ENCODE measurements around the gene ADAMTS8. TPM values are rescaled to one million over a fixed set of nuclear protein-coding genes. Genes with fewer than 3 reads are reported as not detected.

Gene ADAMTS8
- polyA plus RNA-seq, 1 donor (not counting 4 experiments of a cell fraction or from before 2014, with no cell fraction given) = not detected

GRCh38 chr11:130464291-130464812, 35.9 kb upstream of the ADAMTS8 start:
- Histone ChIP-seq H3K79me2 (ENCODE audit: control insufficient read depth, insufficient read depth, low read length) (no peaks in the 10 kb centered on the region), H3K27ac (ENCODE audit: control insufficient read depth, insufficient read depth, low read length) (no peak overlapping the region), H4K20me1 (ENCODE audit: control insufficient read depth, extremely low read depth, insufficient read depth, low read length) (peaks cover 2% of the 10 kb centered on the region), H3K4me3 (ENCODE audit: control insufficient read depth in 2 of 3, extremely low read depth in 1 of 3, insufficient read depth in 2 of 3, low read depth in 1 of 3, low read length in 3 of 3) (no peak overlapping the region), H2AFZ (ENCODE audit: control insufficient read depth, low read length) (no peak overlapping the region), H3K9me3 (ENCODE audit: control insufficient read depth, low read depth, low read length) (no peaks in the 10 kb centered on the region), H3K27me3 (ENCODE audit: control insufficient read depth, extremely low read depth, insufficient read depth, low read length) (no peaks in the 10 kb centered on the region), H3K9ac (ENCODE audit: control insufficient read depth, extremely low read depth, insufficient read depth, low read length) (no peak overlapping the region), H3K4me1 (ENCODE audit: control insufficient read depth, extremely low read depth, insufficient read depth, low read length) (no peaks in the 10 kb centered on the region), H3K4me2 (ENCODE audit: control insufficient read depth, extremely low read depth, insufficient read depth, low read depth, low read length) (no peak overlapping the region), H3K36me3 (ENCODE audit: control insufficient read depth in 2 of 2, extremely low read depth in 1 of 2, insufficient read depth in 2 of 2, low read length in 2 of 2) (no peaks in the 10 kb centered on the region), H3K9me1 (ENCODE audit: control insufficient read depth, extremely low read depth, insufficient read depth, low read length) (no peaks in the 10 kb centered on the region)
- FAIRE-seq = no peak
- DNase-seq (ENCODE audit: low read depth, low spot score) = no peak
- dilution Hi-C loops (cut with MboI; ENCODE audit: extremely low pct_ligation_motif_present, low sequenced_read_pairs) = no loop called here
- TF ChIP-seq, protein P1, sequence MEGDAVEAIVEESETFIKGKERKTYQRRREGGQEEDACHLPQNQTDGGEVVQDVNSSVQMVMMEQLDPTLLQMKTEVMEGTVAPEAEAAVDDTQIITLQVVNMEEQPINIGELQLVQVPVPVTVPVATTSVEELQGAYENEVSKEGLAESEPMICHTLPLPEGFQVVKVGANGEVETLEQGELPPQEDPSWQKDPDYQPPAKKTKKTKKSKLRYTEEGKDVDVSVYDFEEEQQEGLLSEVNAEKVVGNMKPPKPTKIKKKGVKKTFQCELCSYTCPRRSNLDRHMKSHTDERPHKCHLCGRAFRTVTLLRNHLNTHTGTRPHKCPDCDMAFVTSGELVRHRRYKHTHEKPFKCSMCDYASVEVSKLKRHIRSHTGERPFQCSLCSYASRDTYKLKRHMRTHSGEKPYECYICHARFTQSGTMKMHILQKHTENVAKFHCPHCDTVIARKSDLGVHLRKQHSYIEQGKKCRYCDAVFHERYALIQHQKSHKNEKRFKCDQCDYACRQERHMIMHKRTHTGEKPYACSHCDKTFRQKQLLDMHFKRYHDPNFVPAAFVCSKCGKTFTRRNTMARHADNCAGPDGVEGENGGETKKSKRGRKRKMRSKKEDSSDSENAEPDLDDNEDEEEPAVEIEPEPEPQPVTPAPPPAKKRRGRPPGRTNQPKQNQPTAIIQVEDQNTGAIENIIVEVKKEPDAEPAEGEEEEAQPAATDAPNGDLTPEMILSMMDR (optimal IDR thresholded peaks at IDR 0.05 in 1 of 3, IDR thresholded peaks at IDR 0.05 in 1 of 3, conservative IDR thresholded peaks at IDR 0.05 in 1 of 3; ENCODE audit: extremely low read depth in 1 of 3, insufficient read depth in 2 of 3, low read length in 3 of 3) = no peak
- no peak for TF ChIP-seq EZH2 (IDR thresholded peaks at IDR 0.05; ENCODE audit: low read length)

DNA sequence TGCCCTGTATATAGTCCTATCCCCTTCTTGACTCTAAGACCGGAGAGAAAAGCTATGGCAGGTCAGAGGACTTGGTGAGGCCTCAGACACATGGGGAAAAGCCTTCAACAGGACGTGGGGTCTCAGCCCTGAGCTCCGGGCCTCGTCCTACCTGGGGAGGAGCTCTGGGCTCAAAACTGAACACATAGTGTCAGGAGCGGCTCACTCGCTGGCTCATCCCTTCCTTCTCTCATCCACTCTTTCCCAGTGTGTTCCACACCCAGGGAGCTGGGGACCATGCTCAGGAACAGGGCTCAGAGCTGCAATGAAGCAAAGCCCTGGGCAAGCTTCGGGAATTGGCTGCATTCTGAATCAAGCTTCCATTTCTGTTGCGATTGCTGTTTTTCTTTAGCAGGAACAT, 34.5 kb upstream of the ADAMTS8 start:
- Histone ChIP-seq H3K9ac (ENCODE audit: control insufficient read depth, extremely low read depth, insufficient read depth, low read length) (no peak overlapping the region), H3K4me3 (ENCODE audit: control insufficient read depth in 2 of 3, extremely low read depth in 1 of 3, insufficient read depth in 2 of 3, low read depth in 1 of 3, low read length in 3 of 3) (no peak overlapping the region), H3K4me2 (ENCODE audit: control insufficient read depth, extremely low read depth, insufficient read depth, low read depth, low read length) (no peak overlapping the region), H3K27ac (ENCODE audit: control insufficient read depth, insufficient read depth, low read length) (no peak overlapping the region), H2AFZ (ENCODE audit: control insufficient read depth, low read length) (no peak overlapping the region), H3K9me3 (ENCODE audit: control insufficient read depth, low read depth, low read length) (no peaks in the 10 kb centered on the region), H3K4me1 (ENCODE audit: control insufficient read depth, extremely low read depth, insufficient read depth, low read length) (peaks cover under 1% of the 10 kb centered on the region), H3K36me3 (ENCODE audit: control insufficient read depth in 2 of 2, extremely low read depth in 1 of 2, insufficient read depth in 2 of 2, low read length in 2 of 2) (no peaks in the 10 kb centered on the region), H4K20me1 (ENCODE audit: control insufficient read depth, extremely low read depth, insufficient read depth, low read length) (peaks cover 2% of the 10 kb centered on the region), H3K9me1 (ENCODE audit: control insufficient read depth, extremely low read depth, insufficient read depth, low read length) (no peaks in the 10 kb centered on the region), H3K79me2 (ENCODE audit: control insufficient read depth, insufficient read depth, low read length) (no peaks in the 10 kb centered on the region), H3K27me3 (ENCODE audit: control insufficient read depth, extremely low read depth, insufficient read depth, low read length) (no peaks in the 10 kb centered on the region)
- DNase-seq (ENCODE audit: low read depth, low spot score) = no peak
- FAIRE-seq = no peak
- TF ChIP-seq EZH2 (IDR thresholded peaks at IDR 0.05; ENCODE audit: low read length) = no peak
- TF ChIP-seq, protein P1 (optimal IDR thresholded peaks at IDR 0.05 in 1 of 3, IDR thresholded peaks at IDR 0.05 in 1 of 3, conservative IDR thresholded peaks at IDR 0.05 in 1 of 3; ENCODE audit: extremely low read depth in 1 of 3, insufficient read depth in 2 of 3, low read length in 3 of 3) = no peak
- dilution Hi-C loops (cut with MboI; ENCODE audit: extremely low pct_ligation_motif_present, low sequenced_read_pairs) = no loop called here
